CD4-positive, alpha-beta T cell treated with Interleukin-1 beta for 1 hour (primary cell): ENCODE data around the gene COCH.
A peak's percentile ranks its signal among the peaks of the same experiment; 100 is the strongest.
"Not testable (repeated sequence)": the region's sequence is repeated elsewhere in the genome, so short reads cannot be mapped to it uniquely, and the experiment has no call there.

Experiments used
- DNase-seq, 2 donors: peaks; one replicate each; pipeline ENCODE4 v3.0.0-alpha.2; 2020 to 2022

The COCH gene

GRCh38 chr14:30876692-30877091, 2.3 kb downstream of the COCH start:
- DNase-seq: no peak

GRCh38 chr14:30882431-30882830, 8.1 kb downstream of the COCH start:
- no peak for DNase-seq

GRCh38 chr14:30883508-30884294, 9.3 kb downstream of the COCH start:
- DNase-seq: no peak

GRCh38 chr14:30884901-30885300, 10.5 kb downstream of the COCH start:
- no peak for DNase-seq

GRCh38 chr14:30885840-30886740, 11.7 kb downstream of the COCH start:
- DNase-seq: no peak

- no peak for DNase-seq
These were observed 14.3 kb downstream of the COCH start for GRCh38 chr14:30888480-30889243.

- DNase-seq: no peak
These were observed 14.9 kb downstream of the COCH start for GRCh38 chr14:30889244-30889594.

GRCh38 chr14:30893819-30894218, 19.5 kb downstream of the COCH start:
- no peak for DNase-seq

- DNase-seq: no peak
These were observed 20.7 kb downstream of the COCH start for GRCh38 chr14:30894923-30895515.

- DNase-seq: no peak
These were observed 22.1 kb downstream of the COCH start for GRCh38 chr14:30896435-30896834.

GRCh38 chr14:30897121-30897520, 22.8 kb downstream of the COCH start:
- not testable (repeated sequence) for DNase-seq

- no peak for DNase-seq
These were observed 29.1 kb downstream of the COCH start for GRCh38 chr14:30903285-30904124.

- peak in 1 of 2 donors; percentile 10 for DNase-seq
These were observed 32.6 kb downstream of the COCH start for GRCh38 chr14:30906752-30907658.

GRCh38 chr14:30907659-30908057, 33.3 kb downstream of the COCH start:
- no peak for DNase-seq

- no peak for DNase-seq
These were observed 34.5 kb downstream of the COCH start for GRCh38 chr14:30908826-30909225.

- DNase-seq: no peak
These were observed 40.5 kb downstream of the COCH start for GRCh38 chr14:30914812-30915211.

GRCh38 chr14:30915596-30915995, 41.2 kb downstream of the COCH start:
- DNase-seq: no peak

GRCh38 chr14:30921305-30921704, 46.9 kb downstream of the COCH start:
- no peak for DNase-seq

GRCh38 chr14:30921788-30922187, 47.4 kb downstream of the COCH start:
- no peak for DNase-seq

GRCh38 chr14:30925254-30925653, 50.9 kb downstream of the COCH start:
- DNase-seq: no peak

- DNase-seq: no peak
These were observed 54.1 kb downstream of the COCH start for GRCh38 chr14:30928462-30928861.
